Prostate gland (tissue), 2 donors: Measurements from ENCODE around the gene CUL2.

Experiments
- CTCF ChIP-seq, 4 experiments: fragments of 200-600 bp in 2 of 4; fragments of 450-650 bp in 2 of 4; sonication (generic) in 2 of 4; IDR thresholded peaks; 1 replicate in 3 of 4; 2 replicates in 1 of 4; pipeline ENCODE4 v1.5.1; 2016 to 2019; ENCODE audit warnings: antibody characterized with exemption in 4 of 4, mild to moderate bottlenecking in 2 of 4, moderate library complexity in 2 of 4
- POLR2A ChIP-seq: fragments of 450-650 bp; IDR thresholded peaks from one replicate; pipeline ENCODE4 v1.6.1; 2016; ENCODE audit warnings: antibody characterized with exemption, mild to moderate bottlenecking

- no peak for TF ChIP-seq CTCF (IDR thresholded peaks at IDR 0.05)
- TF ChIP-seq POLR2A: no peak
Measured at GRCh38 chr10:34969171-34969570, 121.0 kb downstream of the CUL2 start.
